ENCODE data around the gene OCRL.
"Not testable (repeated sequence)": the region's sequence is repeated elsewhere in the genome, so short reads cannot be mapped to it uniquely, and the experiment has no call there.

The OCRL gene

DNA sequence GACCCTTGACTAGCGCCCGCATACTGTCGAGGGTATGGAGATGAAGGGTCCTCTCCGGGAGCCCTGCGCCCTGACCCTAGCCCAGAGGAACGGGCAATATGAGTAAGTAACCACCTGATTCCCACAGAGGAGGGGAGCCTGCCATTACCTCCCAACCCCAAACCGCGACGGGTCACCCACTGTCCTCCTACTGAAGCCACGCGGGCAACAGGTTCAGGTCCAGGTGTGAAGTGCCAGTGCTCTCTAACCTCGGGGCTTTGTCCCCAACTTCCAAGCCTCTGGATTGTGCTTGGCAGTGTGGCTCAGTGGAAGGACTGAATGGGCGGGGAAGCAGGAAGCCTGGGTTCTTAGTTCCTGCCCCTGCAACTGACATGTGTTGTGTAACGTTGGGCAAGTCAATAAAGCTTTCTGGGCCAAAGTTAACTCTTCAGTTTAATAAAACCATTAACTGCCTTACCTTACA lies 694 bp downstream of the OCRL start:
- Histone ChIP-seq H3K9me3 (ENCODE audit: insufficient read depth, low read depth, low read length) (no peaks in the 10 kb centered on the region), H3K27ac (ENCODE audit: low read depth, low read length) (no peak overlapping the region; the same call in 1 of the 2 replicates), H3K9ac (ENCODE audit: low read depth, low read length) (peak overlapping the region; percentile 74; the same call in 1 of the 2 replicates), H3K36me3 (ENCODE audit: insufficient read depth, low read length) (peaks cover 24% of the 10 kb centered on the region), H3K4me1 (ENCODE audit: insufficient read depth, low read length) (no peaks in the 10 kb centered on the region), H3K27me3 (ENCODE audit: insufficient read depth, low read length) (no peaks in the 10 kb centered on the region), H3K4me3 (ENCODE audit: low read length) (peak overlapping the region; percentile 78)
- 6% methylated on average over 8 of the region's 14 CpGs for WGBS

DNA sequence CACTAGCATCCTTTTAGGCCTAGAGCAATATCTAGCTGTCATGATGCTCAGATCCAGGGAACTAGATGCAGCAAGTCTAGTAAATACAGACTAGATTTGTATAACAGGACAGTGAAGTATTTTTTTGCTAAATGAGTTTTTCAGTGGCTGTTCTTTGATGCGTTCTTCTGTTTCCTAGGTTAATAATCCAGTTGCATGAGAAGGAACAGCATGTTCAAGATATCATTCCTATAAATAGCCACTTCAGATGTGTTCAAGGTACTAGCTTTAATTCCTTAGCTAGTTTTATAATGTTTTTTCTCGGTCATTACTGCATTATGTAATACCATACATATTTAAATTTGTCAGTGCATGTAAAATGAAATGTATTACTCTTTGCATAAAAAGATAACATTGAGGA lies 4.7 kb downstream of the OCRL start:
- H3K9ac ChIP-seq (ENCODE audit: low read depth, low read length), result no peak overlapping the region
- WGBS, result 100% methylated on average over 1 of the region's 2 CpGs
- H3K9me3 ChIP-seq (ENCODE audit: insufficient read depth, low read depth, low read length), result no peaks in the 10 kb centered on the region
- H3K27me3 ChIP-seq (ENCODE audit: insufficient read depth, low read length), result no peaks in the 10 kb centered on the region
- no peaks in the 10 kb centered on the region for H3K4me1 ChIP-seq (ENCODE audit: insufficient read depth, low read length)
- no peak overlapping the region for H3K27ac ChIP-seq (ENCODE audit: low read depth, low read length)
- H3K4me3 ChIP-seq (ENCODE audit: low read length), result no peak overlapping the region
- H3K36me3 ChIP-seq (ENCODE audit: insufficient read depth, low read length), result peaks cover 50% of the 10 kb centered on the region

DNA sequence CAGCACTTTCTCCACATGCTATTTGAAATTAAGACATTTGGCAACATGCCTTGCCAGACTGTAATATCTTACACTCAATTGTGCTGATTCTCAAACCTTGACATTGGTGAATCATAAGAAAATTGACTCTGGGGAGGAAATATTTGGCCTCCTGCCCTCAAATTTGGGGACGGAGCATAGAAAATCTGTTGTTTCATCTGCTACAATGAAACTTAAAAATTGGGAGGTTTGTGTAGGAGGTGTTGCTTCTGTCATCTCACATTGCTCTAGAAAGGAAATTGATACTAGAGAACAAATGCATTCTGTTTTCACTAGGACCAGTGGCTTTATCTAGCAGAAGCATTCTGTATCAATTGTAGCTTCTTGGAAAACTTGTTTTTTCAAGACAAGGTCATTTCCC lies 5.3 kb downstream of the OCRL start:
- H3K27me3 ChIP-seq (ENCODE audit: insufficient read depth, low read length), result no peaks in the 10 kb centered on the region
- no peak overlapping the region for H3K9ac ChIP-seq (ENCODE audit: low read depth, low read length)
- no peaks in the 10 kb centered on the region for H3K9me3 ChIP-seq (ENCODE audit: insufficient read depth, low read depth, low read length)
- WGBS, result 100% methylated on average over 1 of the region's 1 CpG
- H3K27ac ChIP-seq (ENCODE audit: low read depth, low read length), result no peak overlapping the region
- H3K4me1 ChIP-seq (ENCODE audit: insufficient read depth, low read length), result no peaks in the 10 kb centered on the region
- H3K4me3 ChIP-seq (ENCODE audit: low read length), result no peak overlapping the region
- peaks cover 56% of the 10 kb centered on the region for H3K36me3 ChIP-seq (ENCODE audit: insufficient read depth, low read length)

DNA sequence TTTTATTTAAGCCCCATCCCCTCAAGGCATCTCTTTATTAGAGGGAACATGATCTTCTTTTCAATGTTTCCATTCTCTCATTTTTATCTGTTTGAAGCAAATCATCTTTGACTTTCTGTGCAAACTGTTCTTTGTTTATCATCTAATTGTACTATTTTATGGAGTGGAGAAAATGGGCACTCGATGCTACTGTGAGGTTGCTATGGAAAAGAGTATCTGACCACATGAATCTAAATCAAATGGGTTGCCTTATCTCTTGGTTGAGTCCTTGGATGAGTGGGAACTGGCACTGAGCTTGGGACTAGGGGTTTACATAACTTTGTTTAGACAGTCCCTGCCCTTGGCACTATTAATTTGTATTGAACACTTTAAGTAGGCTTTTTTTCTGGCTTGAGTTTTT lies 9.1 kb downstream of the OCRL start:
- H3K9me3 ChIP-seq (ENCODE audit: insufficient read depth, low read depth, low read length), result no peaks in the 10 kb centered on the region
- H3K9ac ChIP-seq (ENCODE audit: low read depth, low read length), result no peak overlapping the region
- no peaks in the 10 kb centered on the region for H3K27me3 ChIP-seq (ENCODE audit: insufficient read depth, low read length)
- 100% methylated on average over 1 of the region's 1 CpG for WGBS
- no peak overlapping the region for H3K27ac ChIP-seq (ENCODE audit: low read depth, low read length)
- H3K4me1 ChIP-seq (ENCODE audit: insufficient read depth, low read length), result no peaks in the 10 kb centered on the region
- H3K4me3 ChIP-seq (ENCODE audit: low read length), result no peak overlapping the region
- H3K36me3 ChIP-seq (ENCODE audit: insufficient read depth, low read length), result peaks cover 50% of the 10 kb centered on the region

DNA sequence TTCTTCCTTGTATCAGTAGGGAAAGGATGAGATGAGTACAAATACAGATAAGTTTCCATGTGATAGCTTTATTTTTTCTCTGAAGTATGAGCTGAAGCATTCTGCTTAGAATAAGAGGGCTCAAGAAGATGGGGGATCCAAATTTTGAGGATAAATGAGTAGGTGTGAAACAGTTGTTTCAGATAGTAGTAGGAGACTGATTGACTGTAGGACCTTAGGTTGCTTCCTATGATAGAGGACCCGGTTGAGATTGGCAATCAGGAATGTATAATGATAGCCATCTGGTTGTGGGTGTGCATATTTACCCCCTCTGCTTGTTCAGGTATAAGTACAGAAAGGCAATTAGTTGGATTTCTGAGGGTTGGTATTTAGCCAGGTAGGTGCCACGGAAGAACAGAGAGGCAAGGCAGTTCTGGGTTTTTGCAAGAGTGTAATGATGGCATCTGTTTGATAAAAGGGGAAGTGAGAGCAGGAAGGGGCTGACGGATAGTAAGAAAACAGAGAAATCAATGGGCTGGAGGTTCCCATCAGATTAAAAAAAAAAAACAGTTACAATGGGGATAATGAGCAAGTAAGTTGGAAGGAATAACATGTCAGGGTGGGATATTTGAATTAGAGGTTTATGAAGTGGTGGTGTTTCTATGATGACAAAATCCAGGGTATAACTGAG lies 13.7 kb downstream of the OCRL start:
- Histone ChIP-seq H3K4me1 (ENCODE audit: insufficient read depth, low read length) (no peaks in the 10 kb centered on the region), H3K27me3 (ENCODE audit: insufficient read depth, low read length) (no peaks in the 10 kb centered on the region), H3K9me3 (ENCODE audit: insufficient read depth, low read depth, low read length) (no peaks in the 10 kb centered on the region), H3K36me3 (ENCODE audit: insufficient read depth, low read length) (peaks cover 52% of the 10 kb centered on the region), H3K9ac (ENCODE audit: low read depth, low read length) (no peak overlapping the region), H3K4me3 (ENCODE audit: low read length) (no peak overlapping the region), H3K27ac (ENCODE audit: low read depth, low read length) (no peak overlapping the region)
- WGBS, result 93% methylated on average over 3 of the region's 3 CpGs

DNA sequence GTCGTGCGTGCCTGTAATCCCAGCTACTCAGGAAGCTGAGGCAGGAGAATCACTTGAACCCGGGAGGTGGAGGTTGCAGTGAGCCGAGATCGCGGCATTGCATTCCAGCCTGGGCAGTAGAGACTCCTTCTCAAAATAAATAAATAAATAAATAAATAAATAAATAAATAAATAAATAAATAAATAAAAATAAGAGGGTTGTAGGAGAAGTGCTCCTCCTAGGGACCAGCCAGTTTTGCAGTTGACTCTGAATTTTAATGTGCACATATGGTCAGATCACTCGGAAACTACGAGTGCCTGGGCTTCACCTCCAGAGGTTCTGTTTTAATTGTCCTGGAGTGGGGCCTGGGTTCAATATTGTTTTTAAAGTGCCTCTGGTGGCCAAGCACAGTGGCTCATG lies 14.8 kb downstream of the OCRL start:
- WGBS, result 98% methylated on average over 5 of the region's 8 CpGs
- H3K4me3 ChIP-seq (ENCODE audit: low read length); H3K9ac ChIP-seq (ENCODE audit: low read depth, low read length); H3K27ac ChIP-seq (ENCODE audit: low read depth, low read length); H3K9me3 ChIP-seq (ENCODE audit: insufficient read depth, low read depth, low read length); H3K27me3 ChIP-seq (ENCODE audit: insufficient read depth, low read length); H3K4me1 ChIP-seq (ENCODE audit: insufficient read depth, low read length): not testable (repeated sequence)
- H3K36me3 ChIP-seq (ENCODE audit: insufficient read depth, low read length), result peaks cover 52% of the 10 kb centered on the region

DNA sequence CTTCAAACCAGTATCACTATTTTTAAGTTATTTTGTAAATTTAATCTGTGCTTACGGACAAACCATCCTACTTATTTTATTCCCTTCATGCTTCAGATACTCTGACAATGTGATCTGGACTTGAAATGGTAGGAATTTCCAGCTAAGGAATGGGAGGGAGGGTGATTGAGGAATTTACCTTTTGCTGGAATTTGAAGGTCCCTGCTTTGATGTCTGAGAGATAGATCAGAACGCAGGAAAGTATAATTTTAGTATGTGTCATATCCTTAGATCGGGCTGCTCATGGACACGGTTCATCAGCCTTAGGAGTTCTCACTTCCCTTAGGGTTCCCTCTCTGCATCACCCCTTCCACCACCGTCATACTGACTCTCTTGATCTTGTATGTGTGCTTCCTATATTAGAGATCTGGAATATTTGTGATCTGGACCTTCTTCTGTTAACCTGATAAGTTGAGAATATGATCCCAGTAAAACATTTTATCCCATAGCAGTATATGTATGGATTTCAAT lies 16.8 kb downstream of the OCRL start:
- Histone ChIP-seq H3K27me3 (ENCODE audit: insufficient read depth, low read length) (no peaks in the 10 kb centered on the region), H3K27ac (ENCODE audit: low read depth, low read length) (no peak overlapping the region), H3K4me3 (ENCODE audit: low read length) (no peak overlapping the region), H3K9ac (ENCODE audit: low read depth, low read length) (no peak overlapping the region), H3K36me3 (ENCODE audit: insufficient read depth, low read length) (peaks cover 66% of the 10 kb centered on the region), H3K9me3 (ENCODE audit: insufficient read depth, low read depth, low read length) (no peaks in the 10 kb centered on the region), H3K4me1 (ENCODE audit: insufficient read depth, low read length) (no peaks in the 10 kb centered on the region)
- 95% methylated on average over 4 of the region's 5 CpGs for whole genome bisulfite sequencing

DNA sequence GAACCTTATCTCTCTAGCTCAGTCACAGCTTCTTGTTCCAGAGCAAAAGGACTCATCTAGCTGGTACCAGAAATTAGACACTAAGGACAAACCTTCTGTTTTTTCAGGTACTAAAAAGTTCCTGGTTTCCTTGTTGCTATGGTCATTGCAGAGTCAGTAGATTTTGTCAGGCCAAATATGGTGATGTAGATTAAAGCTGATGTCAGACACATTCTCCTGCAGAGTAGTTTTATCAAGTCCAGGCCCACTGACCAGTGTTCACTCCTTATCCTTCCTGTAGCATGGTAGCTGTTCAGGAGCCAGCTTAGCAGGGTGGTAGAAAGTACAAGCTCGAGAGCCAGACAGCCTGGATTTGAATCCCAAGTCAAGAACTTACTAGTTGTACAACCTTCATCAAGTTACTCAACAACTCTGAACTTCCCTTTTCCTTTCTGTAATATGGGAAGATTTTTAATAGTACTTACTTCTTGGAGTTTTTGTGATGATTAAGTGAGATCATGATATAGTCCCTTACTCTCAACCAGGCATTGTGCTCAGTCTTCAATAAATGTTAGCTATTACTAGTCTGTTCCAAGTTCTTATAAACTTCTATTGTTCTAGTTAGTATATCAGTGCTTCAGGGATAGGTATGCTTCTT lies 17.9 kb downstream of the OCRL start:
- Histone ChIP-seq H3K4me3 (ENCODE audit: low read length) (no peak overlapping the region), H3K9me3 (ENCODE audit: insufficient read depth, low read depth, low read length) (no peaks in the 10 kb centered on the region), H3K36me3 (ENCODE audit: insufficient read depth, low read length) (peaks cover 77% of the 10 kb centered on the region), H3K27me3 (ENCODE audit: insufficient read depth, low read length) (no peaks in the 10 kb centered on the region), H3K4me1 (ENCODE audit: insufficient read depth, low read length) (no peaks in the 10 kb centered on the region), H3K9ac (ENCODE audit: low read depth, low read length) (no peak overlapping the region), H3K27ac (ENCODE audit: low read depth, low read length) (no peak overlapping the region)
- WGBS, result 90% methylated on average over 1 of the region's 1 CpG

DNA sequence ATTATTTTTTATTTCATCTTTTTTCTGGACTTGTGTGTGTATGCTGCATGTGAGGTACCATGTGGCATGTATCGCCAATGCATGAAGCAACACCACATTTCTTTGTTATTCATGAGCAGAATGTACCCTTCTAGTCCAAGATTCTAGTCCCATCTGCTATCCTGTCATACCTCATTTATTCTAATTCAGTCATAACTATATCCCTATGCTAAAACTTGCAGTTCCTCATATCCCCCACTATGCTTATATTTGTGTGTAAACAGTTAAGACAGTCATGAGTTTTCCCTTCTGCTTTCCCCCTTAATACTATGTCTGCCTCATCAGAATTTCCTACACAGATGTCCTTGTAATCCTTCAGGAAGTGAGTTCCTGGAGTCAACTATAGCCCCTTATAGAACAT lies 19.7 kb downstream of the OCRL start:
- H3K4me1 ChIP-seq (ENCODE audit: insufficient read depth, low read length), result no peaks in the 10 kb centered on the region
- H3K36me3 ChIP-seq (ENCODE audit: insufficient read depth, low read length), result peaks cover 81% of the 10 kb centered on the region
- no peak overlapping the region for H3K9ac ChIP-seq (ENCODE audit: low read depth, low read length)
- H3K4me3 ChIP-seq (ENCODE audit: low read length), result no peak overlapping the region
- 100% methylated on average over 1 of the region's 1 CpG for WGBS
- no peaks in the 10 kb centered on the region for H3K27me3 ChIP-seq (ENCODE audit: insufficient read depth, low read length)
- H3K9me3 ChIP-seq (ENCODE audit: insufficient read depth, low read depth, low read length), result no peaks in the 10 kb centered on the region
- H3K27ac ChIP-seq (ENCODE audit: low read depth, low read length), result no peak overlapping the region

DNA sequence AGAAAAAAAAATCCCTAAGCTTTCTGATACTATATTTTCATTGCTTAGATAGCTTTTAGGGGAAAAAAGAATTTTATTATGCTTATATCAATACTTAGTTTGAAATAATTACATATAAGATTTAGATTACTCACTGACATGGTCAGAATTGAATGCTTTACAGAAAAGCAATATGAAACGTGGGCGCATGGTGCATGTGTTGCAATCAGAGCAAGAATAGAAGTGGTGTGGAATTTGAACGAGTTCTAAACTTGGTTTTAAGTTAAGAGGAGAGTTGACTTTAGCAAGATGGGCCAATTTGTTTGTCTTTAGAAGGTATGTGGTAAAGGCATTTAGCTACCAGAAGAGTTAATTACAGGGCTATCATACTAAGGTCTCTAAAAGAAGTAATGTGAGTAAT lies 21.4 kb downstream of the OCRL start:
- Histone ChIP-seq H3K4me3 (ENCODE audit: low read length) (no peak overlapping the region), H3K27ac (ENCODE audit: low read depth, low read length) (no peak overlapping the region), H3K4me1 (ENCODE audit: insufficient read depth, low read length) (no peaks in the 10 kb centered on the region), H3K36me3 (ENCODE audit: insufficient read depth, low read length) (peaks cover 84% of the 10 kb centered on the region), H3K27me3 (ENCODE audit: insufficient read depth, low read length) (no peaks in the 10 kb centered on the region), H3K9me3 (ENCODE audit: insufficient read depth, low read depth, low read length) (no peaks in the 10 kb centered on the region), H3K9ac (ENCODE audit: low read depth, low read length) (no peak overlapping the region)
- WGBS, result 96% methylated on average over 3 of the region's 3 CpGs

DNA sequence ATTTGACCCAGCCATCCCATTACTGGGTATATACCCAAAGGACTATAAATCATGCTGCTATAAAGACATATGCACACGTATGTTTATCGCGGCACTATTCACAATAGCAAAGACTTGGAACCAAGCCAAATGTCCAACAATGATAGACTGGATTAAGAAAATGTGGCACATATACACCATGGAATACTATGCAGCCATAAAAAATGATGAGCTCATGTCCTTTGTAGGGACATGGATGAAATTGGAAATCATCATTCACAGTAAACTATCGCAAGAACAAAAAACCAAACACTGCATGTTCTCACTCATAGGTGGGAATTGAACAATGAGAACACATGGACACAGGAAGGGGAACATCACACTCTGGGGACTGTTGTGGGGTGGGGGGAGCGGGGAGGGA lies 24.3 kb downstream of the OCRL start:
- H3K27ac ChIP-seq (ENCODE audit: low read depth, low read length); H3K9ac ChIP-seq (ENCODE audit: low read depth, low read length); H3K4me3 ChIP-seq (ENCODE audit: low read length); H3K27me3 ChIP-seq (ENCODE audit: insufficient read depth, low read length); H3K9me3 ChIP-seq (ENCODE audit: insufficient read depth, low read depth, low read length); H3K4me1 ChIP-seq (ENCODE audit: insufficient read depth, low read length): not testable (repeated sequence)
- 100% methylated on average over 2 of the region's 5 CpGs for WGBS
- peaks cover 77% of the 10 kb centered on the region for H3K36me3 ChIP-seq (ENCODE audit: insufficient read depth, low read length)

All from HUES64 (cell line).